AG20443 (cell line): ENCODE results near the gene STT3B.
"Not testable (repeated sequence)": the region's sequence is repeated elsewhere in the genome, so short reads cannot be mapped to it uniquely, and the experiment has no call there.

ENCODE experiments used
- DNase-seq: peaks from one replicate; pipeline ENCODE4 v3.0.0; 2012; ENCODE audit warnings: low spot score, mixed read lengths

STT3B gene

GRCh38 chr3:31532587-31533168 is at the start of gene STT3B:
TSS of gene STT3B (plus strand) at chr3:31532925. CDS start at chr3:31532999, 74 bp downstream.
- DNase-seq = peak; percentile 88

GRCh38 chr3:31483776-31484175 is 48.9 kb upstream of the STT3B start:
- DNase-seq = no peak

GRCh38 chr3:31485196-31485595 is 47.5 kb upstream of the STT3B start:
- DNase-seq = no peak

- DNase-seq = no peak
Measured at GRCh38 chr3:31486865-31487533, 45.7 kb upstream of the STT3B start.

GRCh38 chr3:31488475-31489017 is 44.2 kb upstream of the STT3B start:
- no peak for DNase-seq

- DNase-seq = no peak
Measured at GRCh38 chr3:31490502-31490901, 42.2 kb upstream of the STT3B start.

- no peak for DNase-seq
Measured at GRCh38 chr3:31491660-31492059, 41.1 kb upstream of the STT3B start.

- DNase-seq = no peak
Measured at GRCh38 chr3:31493149-31493548, 39.6 kb upstream of the STT3B start.

GRCh38 chr3:31495971-31496665 is 36.6 kb upstream of the STT3B start:
- DNase-seq = peak; percentile 44

- no peak for DNase-seq
Measured at GRCh38 chr3:31498791-31499190, 33.9 kb upstream of the STT3B start.

GRCh38 chr3:31499281-31499680 is 33.4 kb upstream of the STT3B start:
- DNase-seq = no peak

GRCh38 chr3:31502803-31503221 is 29.9 kb upstream of the STT3B start:
- DNase-seq = no peak

GRCh38 chr3:31503456-31503855 is 29.3 kb upstream of the STT3B start:
- DNase-seq = no peak

- DNase-seq = no peak
Measured at GRCh38 chr3:31504230-31504629, 28.5 kb upstream of the STT3B start.

- DNase-seq = no peak
Measured at GRCh38 chr3:31505371-31506048, 27.2 kb upstream of the STT3B start.

GRCh38 chr3:31506515-31506914 is 26.2 kb upstream of the STT3B start:
- DNase-seq = not testable (repeated sequence)

GRCh38 chr3:31508452-31509146 is 24.1 kb upstream of the STT3B start:
- no peak for DNase-seq

GRCh38 chr3:31509147-31509728 is 23.5 kb upstream of the STT3B start:
- DNase-seq = no peak

GRCh38 chr3:31514570-31514969 is 18.2 kb upstream of the STT3B start:
- DNase-seq = no peak

GRCh38 chr3:31515486-31516284 is 17.0 kb upstream of the STT3B start:
- DNase-seq = no peak

- DNase-seq = no peak
Measured at GRCh38 chr3:31516757-31517156, 16.0 kb upstream of the STT3B start.
